Rectal smooth muscle tissue (tissue), 1 donor: ENCODE measurements around the gene MYPN.

Experiments used
- H3K27ac ChIP-seq: one replicate; pipeline ENCODE4 v1.7.0; 2013; ENCODE audit warnings: low read depth, low read length, inconsistent platforms
- H3K27me3 ChIP-seq: one replicate; pipeline ENCODE4 v1.7.0; 2013; ENCODE audit warnings: low read length; ENCODE audit not compliant: control insufficient read depth, insufficient read depth
- H3K36me3 ChIP-seq: one replicate; pipeline ENCODE4 v1.7.0; 2013; ENCODE audit warnings: low read length; ENCODE audit not compliant: control insufficient read depth, insufficient read depth
- H3K4me1 ChIP-seq: one replicate; pipeline ENCODE4 v1.7.0; 2013; ENCODE audit warnings: low read length; ENCODE audit not compliant: control insufficient read depth, insufficient read depth
- H3K4me3 ChIP-seq: one replicate; pipeline ENCODE4 v1.7.0; 2013; ENCODE audit warnings: low read length
- H3K9ac ChIP-seq: one replicate; pipeline ENCODE4 v1.7.0; 2013; ENCODE audit warnings: low read length

Gene MYPN

DNA sequence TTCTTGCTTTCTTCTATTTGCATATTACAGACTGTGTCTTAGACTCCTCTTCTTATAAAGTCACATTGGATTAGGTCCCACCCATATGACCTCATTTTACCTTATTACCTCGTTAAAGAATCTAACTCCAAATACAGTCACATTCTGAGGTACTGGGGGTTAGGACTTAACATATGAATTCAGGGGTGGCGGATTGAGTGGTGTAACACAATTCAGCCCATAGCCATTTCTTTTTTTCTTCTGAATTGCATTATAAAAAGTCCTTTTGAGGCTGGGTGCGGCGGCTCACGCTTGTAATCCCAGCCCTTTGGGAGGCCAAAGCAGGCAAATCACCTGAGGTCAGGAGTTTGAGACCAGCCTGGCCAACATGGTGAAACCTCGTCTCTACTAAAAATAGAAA, 27.4 kb upstream of the MYPN start:
- H3K4me3 ChIP-seq = no peak overlapping the region
- H3K27ac ChIP-seq = no peak overlapping the region
- no peaks in the 10 kb centered on the region for H3K36me3 ChIP-seq
- no peaks in the 10 kb centered on the region for H3K27me3 ChIP-seq
- no peak overlapping the region for H3K9ac ChIP-seq
- no peaks in the 10 kb centered on the region for H3K4me1 ChIP-seq

GRCh38 chr10:68082872-68083271, 26.4 kb upstream of the MYPN start:
- Histone ChIP-seq H3K27ac (no peak overlapping the region), H3K27me3 (no peaks in the 10 kb centered on the region), H3K9ac (no peak overlapping the region)

GRCh38 chr10:68083953-68084352, 25.3 kb upstream of the MYPN start:
- H3K36me3 ChIP-seq = no peaks in the 10 kb centered on the region
- no peaks in the 10 kb centered on the region for H3K27me3 ChIP-seq
- H3K27ac ChIP-seq = no peak overlapping the region
- H3K4me3 ChIP-seq = no peak overlapping the region
- no peaks in the 10 kb centered on the region for H3K4me1 ChIP-seq
- no peak overlapping the region for H3K9ac ChIP-seq

More at GRCh38 chr10:68082872-68083271, 26.4 kb upstream of the MYPN start:
- Histone ChIP-seq H3K4me1 (no peaks in the 10 kb centered on the region), H3K36me3 (no peaks in the 10 kb centered on the region), H3K4me3 (no peak overlapping the region)

- Histone ChIP-seq H3K9ac (no peak overlapping the region), H3K4me1 (no peaks in the 10 kb centered on the region), H3K27ac (no peak overlapping the region), H3K4me3 (no peak overlapping the region), H3K36me3 (no peaks in the 10 kb centered on the region), H3K27me3 (no peaks in the 10 kb centered on the region)
These were observed 24.8 kb upstream of the MYPN start for GRCh38 chr10:68084469-68084868.

DNA sequence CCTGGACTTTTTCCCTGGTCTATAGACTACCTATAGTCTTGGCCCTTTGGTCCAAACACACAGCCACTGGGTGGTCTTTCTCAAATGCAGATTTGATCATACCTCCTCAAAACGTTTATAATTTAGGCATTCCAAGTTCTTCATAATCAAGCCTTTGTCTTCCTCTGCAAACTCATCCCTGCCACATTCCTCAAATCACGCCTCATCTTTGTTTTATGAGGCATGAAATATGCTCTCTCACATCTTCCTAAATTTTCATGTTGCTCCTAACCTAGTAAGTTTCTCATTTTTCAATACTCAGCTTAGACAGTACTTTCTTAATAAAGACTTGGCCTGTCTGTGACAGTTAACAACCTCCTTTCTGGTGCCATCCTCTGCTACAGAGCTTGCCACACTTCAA, 23.3 kb upstream of the MYPN start:
- Histone ChIP-seq H3K4me1 (no peaks in the 10 kb centered on the region), H3K27ac (no peak overlapping the region), H3K36me3 (no peaks in the 10 kb centered on the region), H3K27me3 (no peaks in the 10 kb centered on the region), H3K9ac (no peak overlapping the region), H3K4me3 (no peak overlapping the region)

DNA sequence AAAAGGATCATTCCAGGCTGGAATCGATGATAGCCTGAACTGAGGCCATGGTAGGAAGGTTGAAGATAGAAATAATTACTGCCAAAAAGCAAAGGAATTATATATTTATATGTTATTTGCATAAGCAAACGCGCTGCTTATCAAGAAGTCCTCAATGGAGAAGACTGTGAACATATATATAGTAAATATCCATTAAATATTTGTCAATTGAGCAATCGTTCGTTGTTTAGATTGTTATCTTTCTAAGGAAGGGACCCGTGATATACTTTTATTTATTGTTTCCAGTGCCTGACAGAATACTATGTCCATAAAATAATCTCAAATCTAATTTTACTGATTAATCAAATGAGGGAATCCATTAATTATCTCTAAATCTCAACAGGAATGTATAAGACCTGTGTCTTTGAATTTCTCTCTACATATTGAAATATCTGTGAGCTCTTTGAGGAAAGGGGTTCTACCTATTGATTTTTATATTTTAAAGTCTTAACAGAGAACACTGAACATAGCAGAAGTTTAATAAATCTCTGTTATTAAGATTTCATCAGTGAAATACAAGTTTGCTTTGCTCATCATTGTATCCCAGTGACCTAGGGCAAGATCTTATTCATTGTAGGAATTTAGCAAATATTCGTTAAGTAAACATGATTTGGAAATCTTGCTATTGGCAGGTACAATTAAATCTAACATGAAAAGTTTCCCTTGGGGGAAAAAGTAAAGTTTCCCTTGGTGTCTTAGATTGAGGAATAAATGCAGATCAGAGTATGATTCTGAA, 22.2 kb upstream of the MYPN start:
- no peak overlapping the region for H3K27ac ChIP-seq
- H3K4me1 ChIP-seq = no peaks in the 10 kb centered on the region
- no peaks in the 10 kb centered on the region for H3K36me3 ChIP-seq
- no peaks in the 10 kb centered on the region for H3K27me3 ChIP-seq
- no peak overlapping the region for H3K4me3 ChIP-seq
- H3K9ac ChIP-seq = no peak overlapping the region

GRCh38 chr10:68087685-68088401, 21.4 kb upstream of the MYPN start:
- H3K9ac ChIP-seq = no peak overlapping the region
- no peak overlapping the region for H3K27ac ChIP-seq
- no peaks in the 10 kb centered on the region for H3K27me3 ChIP-seq
- no peaks in the 10 kb centered on the region for H3K36me3 ChIP-seq
- H3K4me1 ChIP-seq = no peaks in the 10 kb centered on the region
- no peak overlapping the region for H3K4me3 ChIP-seq

- H3K4me3 ChIP-seq = no peak overlapping the region
- H3K27ac ChIP-seq = no peak overlapping the region
These were observed 20.5 kb upstream of the MYPN start for GRCh38 chr10:68088740-68089139.

GRCh38 chr10:68090586-68090985, 18.7 kb upstream of the MYPN start:
- Histone ChIP-seq H3K27me3 (no peaks in the 10 kb centered on the region), H3K4me1 (no peaks in the 10 kb centered on the region), H3K27ac (no peak overlapping the region), H3K4me3 (no peak overlapping the region), H3K36me3 (no peaks in the 10 kb centered on the region), H3K9ac (no peak overlapping the region)

More at GRCh38 chr10:68088740-68089139, 20.5 kb upstream of the MYPN start:
- Histone ChIP-seq H3K27me3 (no peaks in the 10 kb centered on the region), H3K9ac (no peak overlapping the region), H3K4me1 (no peaks in the 10 kb centered on the region), H3K36me3 (no peaks in the 10 kb centered on the region)

GRCh38 chr10:68092512-68092911, 16.8 kb upstream of the MYPN start:
- Histone ChIP-seq H3K36me3 (no peaks in the 10 kb centered on the region), H3K4me1 (no peaks in the 10 kb centered on the region), H3K9ac (no peak overlapping the region), H3K27ac (no peak overlapping the region), H3K4me3 (no peak overlapping the region), H3K27me3 (no peaks in the 10 kb centered on the region)

DNA sequence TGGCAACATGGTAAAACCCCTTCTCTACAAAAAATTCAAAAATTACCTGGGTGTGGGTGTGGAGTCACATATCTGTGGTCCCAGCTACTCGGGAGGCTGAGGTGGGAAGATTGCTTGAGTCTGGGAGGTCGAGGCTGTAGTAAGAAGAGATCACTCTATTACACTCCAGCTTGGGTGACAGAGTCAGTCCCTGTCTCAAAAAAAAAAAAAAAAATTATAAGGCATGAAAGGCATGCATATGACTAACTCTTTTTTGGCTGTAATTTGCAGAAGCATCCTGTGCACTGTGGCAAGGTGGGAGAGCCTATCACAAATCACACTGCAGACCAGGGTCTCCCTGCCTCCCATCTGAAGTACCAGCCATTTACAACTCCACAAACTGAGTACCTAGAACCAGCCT, 14.1 kb upstream of the MYPN start:
- no peak overlapping the region for H3K9ac ChIP-seq
- H3K36me3 ChIP-seq = no peaks in the 10 kb centered on the region
- no peak overlapping the region for H3K27ac ChIP-seq
- no peaks in the 10 kb centered on the region for H3K4me1 ChIP-seq
- H3K27me3 ChIP-seq = no peaks in the 10 kb centered on the region
- H3K4me3 ChIP-seq = no peak overlapping the region

- no peaks in the 10 kb centered on the region for H3K4me1 ChIP-seq
- no peaks in the 10 kb centered on the region for H3K27me3 ChIP-seq
- no peak overlapping the region for H3K27ac ChIP-seq
- H3K4me3 ChIP-seq = no peak overlapping the region
- no peak overlapping the region for H3K9ac ChIP-seq
- H3K36me3 ChIP-seq = no peaks in the 10 kb centered on the region
These were observed 12.3 kb upstream of the MYPN start for GRCh38 chr10:68096913-68097516.
